Pulmonary artery endothelial cell (primary cell): ENCODE results near the gene ZNF581. TPM values are rescaled to one million over a fixed set of nuclear protein-coding genes. Genes with fewer than 3 reads are reported as not detected.

ENCODE experiments used
- DNase-seq: peaks from one replicate; pipeline ENCODE4 v3.0.0-alpha.2; 2011; ENCODE audit warnings: low read depth, low spot score
- total RNA-seq: library from RNA; depleted of rRNA; stranded (reverse); fragments of >200 nt; gene quantifications from 2 replicates; pipeline ENCODE4 v1.2.3, GENCODE V29; 2014

ZNF581 gene
- total RNA-seq, 1 donor from 2014 or later, result 33.9 TPM

GRCh38 chr19:55626350-55626749, 17.1 kb upstream of the ZNF581 start:
- DNase-seq, result no peak

DNA sequence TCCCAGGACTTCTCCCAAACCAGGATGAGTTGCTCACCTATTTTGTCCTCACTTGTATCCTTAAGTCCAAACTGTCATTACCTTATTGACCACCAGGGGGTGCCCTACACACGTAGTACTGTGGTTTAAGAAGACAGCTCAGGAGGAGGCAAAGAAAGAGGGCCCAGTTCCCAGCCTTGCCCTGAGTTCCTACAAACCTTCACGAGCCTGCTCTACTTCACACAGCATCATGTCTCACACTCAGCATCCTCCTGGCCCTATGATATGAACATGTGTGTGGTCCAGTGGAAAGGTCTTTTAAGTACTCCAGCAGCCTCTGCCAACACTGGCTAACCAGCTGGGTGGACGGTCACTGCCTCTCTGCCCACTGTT, 11.0 kb upstream of the ZNF581 start:
- DNase-seq, result peak; percentile 88

GRCh38 chr19:55633861-55634260, 9.6 kb upstream of the ZNF581 start:
- DNase-seq, result no peak

DNA sequence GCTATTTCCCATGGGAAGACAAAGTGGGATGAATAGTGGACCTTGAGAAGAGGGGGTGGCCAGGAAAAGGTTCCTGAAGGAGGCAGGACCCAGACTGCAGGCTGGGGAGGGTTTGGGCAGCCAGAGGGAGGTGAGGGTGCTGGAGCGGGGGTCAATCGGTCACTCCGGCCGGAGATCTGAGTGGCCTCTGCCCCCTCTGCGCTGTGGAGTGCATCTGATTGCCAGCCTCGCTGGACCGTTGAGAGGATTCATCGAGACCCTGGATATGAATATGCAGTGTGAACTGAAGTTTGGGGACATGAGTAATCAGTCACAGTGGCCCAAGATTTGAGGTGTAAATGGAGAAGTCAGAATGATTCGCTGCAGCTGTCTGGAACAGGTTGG, 8.1 kb upstream of the ZNF581 start:
- no peak for DNase-seq

GRCh38 chr19:55635856-55636440, 7.5 kb upstream of the ZNF581 start:
- DNase-seq, result no peak

DNA sequence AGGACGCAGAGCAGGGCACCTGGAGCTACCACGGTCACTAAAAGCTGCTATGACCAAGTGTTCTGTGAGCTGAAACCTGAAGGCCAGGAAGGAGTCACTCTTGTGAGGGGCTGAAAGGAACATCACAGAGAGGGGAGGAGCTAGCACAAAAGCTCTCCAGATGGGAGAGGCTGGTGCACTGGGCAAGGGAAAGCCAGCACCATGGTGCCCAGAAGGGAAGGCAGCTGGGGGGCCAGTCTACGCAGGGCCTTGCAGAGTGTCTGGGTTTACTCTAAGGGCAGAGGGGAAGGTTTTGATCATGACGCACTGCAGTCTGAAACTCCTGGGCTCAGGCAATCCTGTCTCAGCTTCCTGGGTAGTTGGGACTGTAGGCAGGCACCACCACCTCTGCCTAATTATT, 6.7 kb upstream of the ZNF581 start:
- DNase-seq, result no peak

- no peak for DNase-seq
Observed at GRCh38 chr19:55637534-55637933, 5.9 kb upstream of the ZNF581 start.

DNA sequence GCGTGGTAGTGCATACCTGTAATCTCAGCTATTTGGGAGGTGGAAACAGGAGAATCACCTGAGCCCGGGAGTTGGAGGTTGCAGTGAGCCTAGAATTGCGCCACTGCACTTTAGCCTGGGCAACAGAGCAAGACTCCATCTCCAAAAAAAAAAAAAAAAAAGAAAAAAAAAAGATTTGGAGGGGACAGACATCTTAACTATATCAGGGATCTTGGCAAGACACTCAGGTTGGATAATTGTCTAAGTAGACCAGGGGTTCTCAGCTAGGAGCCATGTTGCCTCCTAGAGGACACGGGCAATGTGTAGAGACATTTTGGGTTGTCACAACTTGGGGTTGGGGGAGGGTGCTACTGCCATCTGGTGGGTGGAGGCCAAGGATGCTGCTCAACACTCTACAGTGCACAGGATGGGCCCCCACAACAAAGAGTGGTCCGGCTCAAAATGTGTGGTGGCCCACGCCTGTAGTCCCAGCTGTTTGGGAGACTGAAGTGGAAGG, 4.5 kb upstream of the ZNF581 start:
- no peak for DNase-seq

DNA sequence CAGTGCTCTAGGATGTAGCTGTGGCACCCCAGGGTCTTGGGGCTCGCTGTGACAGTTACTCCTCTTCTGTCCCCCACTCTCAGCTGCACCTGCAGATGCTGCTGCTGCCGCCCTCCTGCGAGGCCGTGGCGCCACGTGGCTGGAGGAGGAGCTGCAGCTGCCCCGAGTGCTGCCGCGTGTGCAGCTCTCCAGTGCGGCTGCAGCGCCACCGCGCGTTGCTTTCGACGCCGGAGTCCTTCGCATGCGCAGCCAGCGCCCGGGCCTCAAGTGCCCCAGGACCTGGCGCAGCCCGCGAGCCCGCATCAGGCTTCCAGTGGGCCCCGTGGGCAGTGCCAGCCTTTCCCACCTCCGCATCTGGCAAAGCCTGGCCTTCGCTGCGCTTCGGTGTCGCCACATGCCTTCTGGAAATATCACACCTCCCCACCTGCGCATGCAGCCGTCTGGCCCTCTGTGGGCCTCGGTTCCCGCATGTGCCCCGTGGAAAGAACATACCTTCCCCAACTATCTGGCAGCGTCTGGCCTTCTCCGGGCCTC, 3.3 kb upstream of the ZNF581 start:
- no peak for DNase-seq

DNA sequence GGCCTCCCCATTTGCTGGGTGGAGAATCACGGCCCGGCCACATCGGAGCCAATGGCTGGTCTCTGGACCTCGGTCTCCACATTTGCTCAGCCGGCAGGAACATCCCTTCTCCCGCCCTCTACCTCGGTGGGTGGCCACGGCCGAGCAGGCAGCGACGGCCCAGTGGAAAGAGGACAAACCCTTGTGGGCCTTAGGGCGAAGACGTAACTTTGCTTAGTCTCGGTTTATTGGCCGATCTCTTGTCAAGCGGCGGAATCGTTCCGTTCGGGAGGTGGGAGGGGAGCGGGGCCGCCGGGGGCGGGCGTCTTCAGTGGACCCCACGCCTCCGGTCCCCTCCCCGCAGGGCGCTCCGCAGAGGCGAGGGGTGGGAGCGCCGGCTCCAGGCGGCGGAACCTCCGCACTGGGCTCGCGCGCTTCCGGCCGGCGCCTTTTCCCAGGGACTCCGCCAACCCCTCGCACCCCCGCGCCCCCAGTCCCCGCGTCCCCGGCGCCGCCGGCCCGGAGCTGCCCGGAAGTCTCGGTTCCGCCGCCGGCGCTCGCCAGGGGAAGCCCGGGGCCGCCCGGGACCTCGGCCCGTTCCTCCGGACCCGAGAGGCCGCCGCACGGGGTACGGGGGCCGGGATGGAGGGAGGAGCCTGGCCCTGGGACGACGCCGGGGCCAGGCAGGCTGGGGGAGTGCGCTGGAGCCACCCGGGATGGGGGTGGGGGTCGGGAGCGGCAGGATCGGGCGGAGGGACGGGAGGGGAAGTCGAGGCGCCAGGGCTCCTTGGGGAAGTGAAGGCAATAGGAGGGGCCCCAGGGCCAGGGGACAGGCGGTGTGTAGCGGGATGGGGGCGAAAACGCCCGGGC, 2.6 kb upstream of the ZNF581 start, which contains the start of gene ZNF580:
Gene ZNF580 (plus strand): TSS at position 426 of the 849 bp plus-strand sequence. CDS start 1,507 bp downstream, outside the sequence.
- DNase-seq, result no peak

- DNase-seq, result no peak
Observed at GRCh38 chr19:55641426-55642152, 1.9 kb upstream of the ZNF581 start.

- no peak for DNase-seq
Observed at GRCh38 chr19:55642153-55643002, 1.1 kb upstream of the ZNF581 start.

DNA sequence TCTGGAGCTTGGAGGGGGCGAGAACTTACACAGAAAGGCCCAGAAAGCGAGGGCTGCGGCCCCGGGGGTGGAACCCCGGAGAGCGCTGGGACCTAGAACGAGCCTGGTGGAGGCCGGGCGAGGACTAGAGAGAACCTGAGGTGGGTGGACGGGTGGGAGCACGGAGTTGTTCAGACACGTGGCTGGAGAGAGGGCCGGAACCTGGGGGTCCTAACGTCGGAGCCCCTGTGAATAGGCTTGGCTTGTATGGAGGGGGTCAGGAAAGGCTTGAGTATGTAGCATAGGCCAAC, 383 bp downstream of the ZNF581 start:
- no peak for DNase-seq

DNA sequence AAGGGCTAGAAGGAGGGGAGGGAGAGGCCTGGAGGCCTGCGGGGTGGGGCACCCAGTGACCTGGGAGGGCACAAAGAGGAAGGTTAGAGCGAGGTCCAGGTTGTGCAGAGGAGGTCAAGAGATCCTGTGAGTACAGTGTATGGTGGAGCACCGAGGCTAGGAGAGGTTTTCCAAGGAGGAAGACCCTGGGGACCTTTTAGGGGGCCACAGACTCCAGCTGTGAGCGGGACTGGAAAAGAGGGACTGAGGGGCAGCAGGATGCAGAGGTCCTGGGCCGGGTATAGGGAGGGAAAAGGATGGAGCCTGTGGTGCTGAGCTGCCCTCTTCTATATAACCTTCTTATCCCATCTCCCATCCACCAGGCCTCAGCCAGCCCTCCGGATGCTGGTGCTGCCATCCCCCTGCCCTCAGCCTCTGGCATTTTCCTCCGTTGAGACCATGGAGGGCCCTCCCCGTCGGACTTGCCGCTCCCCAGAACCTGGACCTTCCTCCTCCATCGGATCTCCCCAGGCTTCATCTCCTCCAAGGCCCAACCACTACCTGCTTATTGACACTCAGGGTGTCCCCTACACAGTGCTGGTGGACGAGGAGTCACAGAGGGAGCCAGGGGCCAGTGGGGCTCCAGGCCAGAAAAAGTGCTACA, 863 bp downstream of the ZNF581 start:
- DNase-seq, result no peak

- DNase-seq, result no peak
Observed at GRCh38 chr19:55644842-55645511, 1.5 kb downstream of the ZNF581 start.

DNA sequence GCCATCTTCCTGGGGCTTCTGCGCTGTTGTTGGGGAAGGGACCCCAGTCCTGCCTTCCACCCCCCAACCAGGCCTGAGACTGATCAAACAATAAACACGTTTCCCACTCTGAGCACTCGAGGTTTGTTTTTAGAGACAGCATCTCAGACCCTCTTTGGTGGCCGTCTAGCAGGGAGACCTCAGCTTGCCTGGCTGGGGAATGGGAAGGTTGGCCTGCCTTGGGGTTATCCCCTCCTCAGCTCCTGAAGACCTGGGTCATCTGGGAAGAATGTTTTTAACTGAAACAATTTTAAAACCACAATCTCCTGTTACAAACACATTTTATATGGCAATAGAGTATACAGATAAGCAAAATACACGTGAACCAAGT, 2.0 kb downstream of the ZNF581 start:
- no peak for DNase-seq

DNA sequence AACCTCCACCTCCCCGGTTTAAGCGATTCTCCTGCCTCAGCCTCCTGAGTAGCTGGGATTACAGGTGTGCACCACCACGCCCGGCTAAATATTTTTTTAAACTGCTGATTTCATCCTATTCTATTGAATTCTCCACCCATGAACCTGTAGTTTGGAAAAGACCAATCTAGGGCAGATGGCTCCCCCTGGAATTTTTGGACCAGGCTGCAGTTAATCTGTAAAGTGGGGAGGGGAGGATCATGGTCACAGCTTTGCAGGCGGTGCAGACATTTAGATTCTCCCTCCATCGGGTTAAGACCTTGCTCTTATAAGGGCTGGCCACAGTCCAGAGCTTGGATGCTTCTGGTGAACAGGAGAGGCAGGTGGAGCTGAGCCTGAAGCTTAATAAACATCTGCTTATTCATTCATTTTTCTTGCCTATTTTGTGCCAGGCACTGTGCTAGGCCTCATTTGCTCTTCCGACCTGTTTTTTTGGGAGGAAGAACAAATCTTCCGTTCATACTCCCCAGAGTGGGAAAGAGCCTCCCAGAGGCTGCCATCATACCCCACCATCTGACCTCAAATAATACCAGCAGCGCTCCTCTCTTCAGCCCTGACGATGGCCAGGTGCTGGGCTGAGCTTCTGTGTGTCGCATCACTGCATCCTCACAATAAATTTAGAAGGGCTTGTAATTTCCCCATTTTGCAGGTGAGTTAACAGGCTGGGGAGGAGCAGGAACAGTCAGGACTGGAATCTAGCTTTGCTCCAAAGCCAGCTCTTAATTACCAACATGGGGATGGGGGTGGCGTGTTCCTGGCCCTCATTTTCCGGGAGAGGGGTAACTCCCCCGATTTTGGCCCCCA, 3.7 kb downstream of the ZNF581 start:
- no peak for DNase-seq

GRCh38 chr19:55647732-55648584, 4.5 kb downstream of the ZNF581 start, which contains the start of gene CCDC106:
Gene CCDC106, plus strand, starts transcription at chr19:55648212. Its CDS starts 835 bp downstream, at chr19:55649047.
- no peak for DNase-seq
